Caco-2 (cell line): ENCODE measurements around the gene KCNC1. TPM values are rescaled to one million over a fixed set of nuclear protein-coding genes. Genes with fewer than 3 reads are reported as not detected.

Experiments
- BruUV-seq: library from RNA; stranded (reverse); fragments of 400-500 nt; replicated peaks from 2 replicates; lab custom pipeline; 2021; lab: Mats Ljungman, UMichigan
- CTCF ChIA-PET: fragments of 300-600 bp; sonication (Branson Sonifier 250); formaldehyde crosslinking; loops from one replicate; lab custom pipeline; 2022; ENCODE audit warnings: antibody characterized with exemption; lab: Charles Lee
- POLR2A ChIA-PET: fragments of 300-600 bp; sonication (Branson Sonifier 250); formaldehyde crosslinking; loops from one replicate; lab custom pipeline; 2022; ENCODE audit warnings: antibody characterized with exemption; lab: Charles Lee
- DNase-seq, 2 experiments: peaks; one replicate each; pipeline versions ENCODE4 v3.0.0 to v3.0.0-alpha.2; 2020 to 2022
- H3K27me3 ChIP-seq: replicated peaks from 2 replicates; pipeline ENCODE4 v1.6.0; 2011; ENCODE audit warnings: low read length; ENCODE audit not compliant: control insufficient read depth, insufficient read depth
- H3K36me3 ChIP-seq: 2 replicates; pipeline ENCODE4 v1.5.1; 2011; ENCODE audit warnings: low read length; ENCODE audit not compliant: control insufficient read depth, insufficient read depth
- H3K4me1 ChIP-seq: fragments of 250-450 bp; sonication (Bioruptor Pico); 2 replicates; pipeline ENCODE4 v1.5.1; 2020; ENCODE audit warnings: mild to moderate bottlenecking
- H3K4me3 ChIP-seq: 2 replicates; pipeline ENCODE4 v1.5.1; 2011; ENCODE audit warnings: low read depth, mild to moderate bottlenecking, control low read depth, low read length
- H3K9me3 ChIP-seq: fragments of 250-450 bp; sonication (Bioruptor Pico); 2 replicates; pipeline ENCODE4 v1.5.1; 2020; ENCODE audit warnings: mild to moderate bottlenecking, moderate library complexity
- H3K27ac Mint-ChIP-seq: one replicate; pipeline ENCODE4 v1.8.0; 2022; ENCODE audit warnings: mixed read lengths; ENCODE audit not compliant: unreplicated experiment
- H3K27me3 Mint-ChIP-seq: one replicate; pipeline ENCODE4 v1.8.0; 2022; ENCODE audit warnings: mixed read lengths; ENCODE audit not compliant: insufficient read depth, unreplicated experiment
- H3K36me3 Mint-ChIP-seq: one replicate; pipeline ENCODE4 v1.8.0; 2022; ENCODE audit warnings: mild to moderate bottlenecking, mixed read lengths; ENCODE audit not compliant: insufficient read depth, unreplicated experiment
- H3K4me1 Mint-ChIP-seq: one replicate; pipeline ENCODE4 v1.8.0; 2022; ENCODE audit warnings: low read depth, mixed read lengths; ENCODE audit not compliant: unreplicated experiment
- H3K4me3 Mint-ChIP-seq: one replicate; pipeline ENCODE4 v1.8.0; 2022; ENCODE audit warnings: mild to moderate bottlenecking, moderate library complexity, mixed read lengths; ENCODE audit not compliant: unreplicated experiment
- H3K9me3 Mint-ChIP-seq: one replicate; pipeline ENCODE4 v1.8.0; 2022; ENCODE audit warnings: mixed read lengths; ENCODE audit not compliant: unreplicated experiment
- CTCF ChIP-seq, 2 experiments: fragments of 200-600 bp in 1 of 2; IDR thresholded peaks; 1 replicate in 1 of 2; 2 replicates in 1 of 2; pipeline versions ENCODE4 v1.5.1 to v1.8.0; 2011 to 2022; ENCODE audit warnings: antibody characterized with exemption in 1 of 2, control low read depth in 1 of 2, inconsistent platforms in 1 of 2, low read depth in 1 of 2, low read length in 1 of 2, mild to moderate bottlenecking in 1 of 2, moderate library complexity in 1 of 2; ENCODE audit not compliant: insufficient read depth in 1 of 2, severe bottlenecking in 1 of 2, unreplicated experiment in 1 of 2
- intact Hi-C: fragments of 100-400 bp; cut with micrococcal nuclease; formaldehyde crosslinking; loops from one replicate; pipeline ENCODE4 v1.10.0; 2022; ENCODE audit not compliant: unreplicated experiment
- total RNA-seq: library from RNA; stranded (reverse); gene quantifications from 2 replicates; pipeline ENCODE4 v1.2.3, GENCODE V29; 2022

KCNC1 gene
- total RNA-seq, 1 experiment from 2014 or later, result 0.07 TPM

DNA sequence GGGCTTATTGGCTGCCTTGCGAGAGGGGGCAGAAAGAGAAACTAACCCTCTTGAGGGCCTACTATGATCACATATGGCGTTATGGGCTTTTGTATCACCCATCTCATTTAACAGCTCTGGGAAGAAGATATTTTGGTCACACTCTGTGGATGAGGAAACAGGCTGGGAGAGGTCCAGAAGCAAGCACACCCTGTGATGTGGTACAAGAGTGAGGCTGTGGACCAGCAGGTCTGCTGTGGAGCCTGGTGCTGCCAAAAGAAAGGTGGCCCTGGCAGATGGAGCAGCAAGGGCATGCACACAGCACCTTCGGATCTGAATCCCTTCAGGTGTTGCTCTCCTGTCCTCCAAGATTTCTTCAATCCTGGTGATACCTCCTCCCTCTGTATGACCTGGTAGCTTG, 64.1 kb downstream of the KCNC1 start:
- CTCF ChIA-PET, result no interaction called here
- POLR2A ChIA-PET, result no interaction called here
- Mint-ChIP-seq H3K27ac (no peak overlapping the region), H3K27me3 (no peaks in the 10 kb centered on the region), H3K4me1 (no peaks in the 10 kb centered on the region), H3K4me3 (no peak overlapping the region), H3K36me3 (no peaks in the 10 kb centered on the region), H3K9me3 (no peaks in the 10 kb centered on the region)
- Histone ChIP-seq H3K9me3 (no peaks in the 10 kb centered on the region), H3K36me3 (no peaks in the 10 kb centered on the region), H3K4me3 (no peak overlapping the region), H3K4me1 (no peaks in the 10 kb centered on the region), H3K27me3 (no peaks in the 10 kb centered on the region; the same call in 1 of the 2 replicates)
- no TSS peak for BruUV-seq
- TF ChIP-seq CTCF (IDR thresholded peaks at IDR 0.05; ENCODE audit: insufficient read depth in 1 of 2, low read depth in 1 of 2, low read length in 1 of 2, severe bottlenecking in 1 of 2, unreplicated experiment in 1 of 2), result no peak
- no peak for DNase-seq
- intact Hi-C loops, result no loop called here

GRCh38 chr11:17799147-17799546, 64.6 kb downstream of the KCNC1 start:
- ChIA-PET CTCF (no interaction called here), POLR2A (no interaction called here)
- no peak for DNase-seq
- Histone ChIP-seq H3K36me3 (no peaks in the 10 kb centered on the region), H3K4me1 (no peaks in the 10 kb centered on the region), H3K27me3 (no peaks in the 10 kb centered on the region; the same call in 1 of the 2 replicates), H3K4me3 (no peak overlapping the region), H3K9me3 (no peaks in the 10 kb centered on the region)
- no peak for TF ChIP-seq CTCF (IDR thresholded peaks at IDR 0.05; ENCODE audit: insufficient read depth in 1 of 2, low read depth in 1 of 2, low read length in 1 of 2, severe bottlenecking in 1 of 2, unreplicated experiment in 1 of 2)
- Mint-ChIP-seq H3K27ac (no peak overlapping the region), H3K27me3 (no peaks in the 10 kb centered on the region), H3K9me3 (no peaks in the 10 kb centered on the region), H3K36me3 (no peaks in the 10 kb centered on the region), H3K4me1 (no peaks in the 10 kb centered on the region), H3K4me3 (no peak overlapping the region)
- intact Hi-C loops, result no loop called here
- no TSS peak for BruUV-seq

- H3K36me3 Mint-ChIP-seq, result no peaks in the 10 kb centered on the region
- intact Hi-C loops, result no loop called here
Measured at GRCh38 chr11:17801166-17801565, 66.6 kb downstream of the KCNC1 start.

More at GRCh38 chr11:17801166-17801565, 66.6 kb downstream of the KCNC1 start:
- H3K4me1 Mint-ChIP-seq, result no peaks in the 10 kb centered on the region
- no peak for DNase-seq
- no peaks in the 10 kb centered on the region for H3K9me3 Mint-ChIP-seq
- H3K27me3 Mint-ChIP-seq, result no peaks in the 10 kb centered on the region
- no peak overlapping the region for H3K4me3 Mint-ChIP-seq
- ChIA-PET POLR2A (no interaction called here), CTCF (no interaction called here)
- no peak overlapping the region for H3K27ac Mint-ChIP-seq
- Histone ChIP-seq H3K4me3 (no peak overlapping the region), H3K4me1 (no peaks in the 10 kb centered on the region), H3K36me3 (no peaks in the 10 kb centered on the region), H3K27me3 (no peaks in the 10 kb centered on the region; the same call in 1 of the 2 replicates), H3K9me3 (no peaks in the 10 kb centered on the region)
- TF ChIP-seq CTCF (IDR thresholded peaks at IDR 0.05; ENCODE audit: insufficient read depth in 1 of 2, low read depth in 1 of 2, low read length in 1 of 2, severe bottlenecking in 1 of 2, unreplicated experiment in 1 of 2), result no peak
- BruUV-seq, result no TSS peak
